CD4-positive, alpha-beta T cell (primary cell): ENCODE results near the gene PCSK4. TPM values are rescaled to one million over a fixed set of nuclear protein-coding genes. Genes with fewer than 3 reads are reported as not detected.
"Not testable (repeated sequence)": the region's sequence is repeated elsewhere in the genome, so short reads cannot be mapped to it uniquely, and the experiment has no call there.

Source experiments
- ATAC-seq: fragments of 200-7000 bp; cut with Tn5 transposase; one replicate; pipeline ENCODE4 v1.10.0; 2022; ENCODE audit warnings: mild to moderate bottlenecking; ENCODE audit not compliant: poor library complexity
- CTCF ChIA-PET: fragments of 350-600 bp; sonication (Branson Sonifier 250); formaldehyde crosslinking; loops from one replicate; lab custom pipeline; 2021; ENCODE audit warnings: antibody characterized with exemption, inconsistent platforms; lab: Charles Lee
- POLR2A ChIA-PET: fragments of 350-600 bp; sonication (Branson Sonifier 250); formaldehyde crosslinking; loops from one replicate; lab custom pipeline; 2021; ENCODE audit warnings: antibody characterized with exemption, inconsistent platforms; lab: Charles Lee
- DNase-seq, 14 experiments: peaks; one replicate each; pipeline ENCODE4 v3.0.0-alpha.2; 2013 to 2020; ENCODE audit warnings: mixed read lengths in 2 of 14
- H3K27ac ChIP-seq, 2 donors: one replicate each; pipeline versions ENCODE4 v1.5.1 to v1.7.0; 2013; ENCODE audit warnings: low read length in 2 of 2, low read depth in 1 of 2, mild to moderate bottlenecking in 1 of 2
- H3K27me3 ChIP-seq, 2 experiments: 1 replicate in 1 of 2; 2 replicates in 1 of 2; pipeline versions ENCODE4 v1.6.1 to v1.7.0; 2013; ENCODE audit warnings: low read length in 2 of 2, control low read depth in 1 of 2, mild to moderate bottlenecking in 1 of 2, moderate library complexity in 1 of 2; ENCODE audit not compliant: insufficient read depth in 2 of 2, control insufficient read depth in 1 of 2
- H3K36me3 ChIP-seq: one replicate; pipeline ENCODE4 v1.6.1; 2013; ENCODE audit warnings: low read length, control low read depth; ENCODE audit not compliant: insufficient read depth
- H3K4me1 ChIP-seq: one replicate; pipeline ENCODE4 v1.6.1; 2013; ENCODE audit warnings: low read length, control low read depth; ENCODE audit not compliant: insufficient read depth
- H3K4me3 ChIP-seq: one replicate; pipeline ENCODE4 v1.5.1; 2013; ENCODE audit warnings: mild to moderate bottlenecking, low read length, moderate library complexity
- H3K9me3 ChIP-seq, 2 experiments: 1 replicate in 1 of 2; 2 replicates in 1 of 2; pipeline versions ENCODE4 v1.6.1 to v1.7.0; 2013; ENCODE audit warnings: low read length in 2 of 2, mild to moderate bottlenecking in 2 of 2, control low read depth in 1 of 2, moderate library complexity in 1 of 2; ENCODE audit not compliant: control insufficient read depth in 1 of 2, insufficient read depth in 1 of 2
- H3K27ac Mint-ChIP-seq: one replicate; pipeline ENCODE4 v1.8.0; 2020; ENCODE audit warnings: mixed read lengths
- H3K27me3 Mint-ChIP-seq: one replicate; pipeline ENCODE4 v1.8.0; 2021; ENCODE audit warnings: mixed read lengths
- H3K36me3 Mint-ChIP-seq: one replicate; pipeline ENCODE4 v1.8.0; 2021; ENCODE audit warnings: low read depth, mixed read lengths
- H3K4me1 Mint-ChIP-seq: one replicate; pipeline ENCODE4 v1.8.0; 2021; ENCODE audit warnings: low read depth, mixed read lengths
- H3K4me3 Mint-ChIP-seq: one replicate; pipeline ENCODE4 v1.8.0; 2020; ENCODE audit warnings: mild to moderate bottlenecking, mixed read lengths
- H3K9me3 Mint-ChIP-seq: one replicate; pipeline ENCODE4 v1.8.0; 2020; ENCODE audit warnings: mixed read lengths
- CTCF ChIP-seq: fragments of 200-600 bp; IDR thresholded peaks from one replicate; pipeline ENCODE4 v1.8.0; 2022; ENCODE audit warnings: antibody characterized with exemption, mild to moderate bottlenecking
- intact Hi-C, 2 experiments: fragments of 100-400 bp; cut with DNase I in 1 of 2; cut with micrococcal nuclease in 1 of 2; formaldehyde crosslinking; loops; one replicate each; pipeline versions ENCODE4 v1.15.1 to v1.9.0; 2023 to 2025; cut with DNase I, micrococcal nuclease
- total RNA-seq, 174 experiments: library from RNA in 2 of 174; stranded (reverse) in 2 of 174; gene quantifications; one replicate each; pipeline ENCODE4 v1.2.3 and lab custom pipeline; 2021 to 2026

Gene PCSK4
- total RNA-seq, 2 experiments from 2014 or later: 4.2 to 5.2 TPM

GRCh38 chr19:1531587-1531986 lies 41.4 kb upstream of the PCSK4 start:
- Histone ChIP-seq H3K27me3 (peaks cover 10% of the 10 kb centered on the region in 2 experiments), H3K36me3 (no peaks in the 10 kb centered on the region), H3K9me3 (peaks cover 0 to 21% of the 10 kb centered on the region in 2 experiments), H3K27ac (no peak overlapping the region), H3K4me1 (no peaks in the 10 kb centered on the region), H3K4me3 (no peak overlapping the region)
- POLR2A ChIA-PET: no interaction called here
- TF ChIP-seq CTCF: no peak
- Mint-ChIP-seq H3K27ac (no peak overlapping the region), H3K4me3 (no peak overlapping the region), H3K4me1 (no peaks in the 10 kb centered on the region), H3K36me3 (no peaks in the 10 kb centered on the region), H3K9me3 (no peaks in the 10 kb centered on the region), H3K27me3 (peaks cover 37% of the 10 kb centered on the region)
- DNase-seq (no peak), ATAC-seq (no peak)
- CTCF ChIA-PET: no interaction called here
- intact Hi-C loops: no loop called here

GRCh38 chr19:1530856-1531255 lies 40.7 kb upstream of the PCSK4 start:
- peaks cover 17 to 18% of the 10 kb centered on the region in 2 experiments for H3K27me3 ChIP-seq
- POLR2A ChIA-PET, DNase-seq, H3K36me3 Mint-ChIP-seq, H3K36me3 ChIP-seq, H3K27ac Mint-ChIP-seq, ATAC-seq, H3K4me1 Mint-ChIP-seq, H3K4me3 ChIP-seq, H3K4me3 Mint-ChIP-seq, intact Hi-C loops, H3K27ac ChIP-seq, H3K4me1 ChIP-seq, CTCF ChIA-PET, H3K9me3 Mint-ChIP-seq: not testable (repeated sequence)
- peaks cover 0 to 23% of the 10 kb centered on the region in 2 experiments for H3K9me3 ChIP-seq
- H3K27me3 Mint-ChIP-seq: peaks cover 43% of the 10 kb centered on the region

GRCh38 chr19:1529430-1529816 lies 39.3 kb upstream of the PCSK4 start:
- POLR2A ChIA-PET: no interaction called here
- no peak overlapping the region for H3K27ac Mint-ChIP-seq

More at GRCh38 chr19:1529430-1529816, 39.3 kb upstream of the PCSK4 start:
- H3K27ac ChIP-seq: no peak overlapping the region
- Mint-ChIP-seq H3K27me3 (peaks cover 51% of the 10 kb centered on the region), H3K4me1 (peaks cover 7% of the 10 kb centered on the region), H3K36me3 (no peaks in the 10 kb centered on the region), H3K4me3 (no peak overlapping the region), H3K9me3 (no peaks in the 10 kb centered on the region)
- ATAC-seq (no peak), DNase-seq (no peak)
- TF ChIP-seq CTCF: no peak
- H3K9me3 ChIP-seq: peaks cover 0 to 21% of the 10 kb centered on the region in 2 experiments
- no peak overlapping the region for H3K4me3 ChIP-seq
- no peaks in the 10 kb centered on the region for H3K36me3 ChIP-seq
- peaks cover 30 to 32% of the 10 kb centered on the region in 2 experiments for H3K27me3 ChIP-seq
- intact Hi-C loops: no loop called here
- no peaks in the 10 kb centered on the region for H3K4me1 ChIP-seq
- CTCF ChIA-PET: no interaction called here
